Common myeloid progenitor, CD34-positive (primary cell): ENCODE measurements around the gene PNKD.

ENCODE experiments used
- CTCF ChIA-PET: fragments of 350-600 bp; sonication (Branson Sonifier 250); formaldehyde crosslinking; loops from one replicate; lab custom pipeline; 2021; ENCODE audit warnings: antibody characterized with exemption; lab: Charles Lee
- POLR2A ChIA-PET: fragments of 350-600 bp; sonication (Branson Sonifier 250); formaldehyde crosslinking; loops from one replicate; lab custom pipeline; 2021; ENCODE audit warnings: antibody characterized with exemption; lab: Charles Lee
- DNase-seq, 3 donors: peaks; one replicate each; pipeline versions ENCODE4 v3.0.0 to v3.0.0-alpha.2; 2013
- H3K27ac ChIP-seq, 2 experiments: 1 replicate in 1 of 2; 2 replicates in 1 of 2; pipeline ENCODE4 v1.7.0; 2013; ENCODE audit warnings: inconsistent platforms in 2 of 2, low read length in 2 of 2, mild to moderate bottlenecking in 2 of 2, low read depth in 1 of 2, moderate library complexity in 1 of 2; ENCODE audit not compliant: severe bottlenecking in 2 of 2, insufficient read depth in 1 of 2, poor library complexity in 1 of 2
- H3K27me3 ChIP-seq, 5 experiments: replicated peaks in 2 of 5; 1 replicate in 3 of 5; 2 replicates in 2 of 5; pipeline versions ENCODE4 v1.6.1 to v1.7.0; 2013; ENCODE audit warnings: low read length in 4 of 5, mild to moderate bottlenecking in 2 of 5, moderate library complexity in 2 of 5, inconsistent platforms in 1 of 5; ENCODE audit not compliant: insufficient read depth in 5 of 5, control insufficient read depth in 4 of 5
- H3K36me3 ChIP-seq, 4 experiments: 1 replicate in 2 of 4; 2 replicates in 2 of 4; pipeline versions ENCODE4 v1.6.1 to v1.7.0; 2013; ENCODE audit warnings: low read length in 3 of 4, control low read depth in 1 of 4, mild to moderate bottlenecking in 1 of 4; ENCODE audit not compliant: control insufficient read depth in 4 of 4, insufficient read depth in 4 of 4
- H3K4me1 ChIP-seq, 4 experiments: 1 replicate in 3 of 4; 2 replicates in 1 of 4; pipeline versions ENCODE4 v1.6.1 to v1.7.1; 2013; ENCODE audit warnings: low read length in 3 of 4, mild to moderate bottlenecking in 3 of 4, control low read depth in 1 of 4, inconsistent platforms in 1 of 4, moderate library complexity in 1 of 4; ENCODE audit not compliant: control insufficient read depth in 4 of 4, insufficient read depth in 4 of 4; ENCODE audit errors: control extremely low read depth in 1 of 4
- H3K4me3 ChIP-seq, 7 experiments: 1 replicate in 4 of 7; 2 replicates in 3 of 7; pipeline versions ENCODE4 v1.5.1 to v1.7.0; 2013; ENCODE audit warnings: mild to moderate bottlenecking in 7 of 7, low read length in 6 of 7, moderate library complexity in 6 of 7, inconsistent platforms in 2 of 7, low read depth in 2 of 7, control low read depth in 1 of 7; ENCODE audit not compliant: insufficient read depth in 4 of 7, control insufficient read depth in 1 of 7; ENCODE audit errors: extremely low read depth in 1 of 7
- H3K9me3 ChIP-seq, 5 experiments: 1 replicate in 4 of 5; 2 replicates in 1 of 5; pipeline versions ENCODE4 v1.6.1 to v1.7.1; 2013; ENCODE audit warnings: low read length in 4 of 5, mild to moderate bottlenecking in 2 of 5, inconsistent platforms in 1 of 5, low read depth in 1 of 5, moderate library complexity in 1 of 5; ENCODE audit not compliant: control insufficient read depth in 4 of 5, insufficient read depth in 2 of 5; ENCODE audit errors: control extremely low read depth in 1 of 5
- WGBS: methylation state at CpG from one replicate; pipeline ENCODE4 v1.1.5; 2013; ENCODE audit not compliant: insufficient coverage; 5-methylcytosine and 5-hydroxymethylcytosine counted together

Gene PNKD

DNA sequence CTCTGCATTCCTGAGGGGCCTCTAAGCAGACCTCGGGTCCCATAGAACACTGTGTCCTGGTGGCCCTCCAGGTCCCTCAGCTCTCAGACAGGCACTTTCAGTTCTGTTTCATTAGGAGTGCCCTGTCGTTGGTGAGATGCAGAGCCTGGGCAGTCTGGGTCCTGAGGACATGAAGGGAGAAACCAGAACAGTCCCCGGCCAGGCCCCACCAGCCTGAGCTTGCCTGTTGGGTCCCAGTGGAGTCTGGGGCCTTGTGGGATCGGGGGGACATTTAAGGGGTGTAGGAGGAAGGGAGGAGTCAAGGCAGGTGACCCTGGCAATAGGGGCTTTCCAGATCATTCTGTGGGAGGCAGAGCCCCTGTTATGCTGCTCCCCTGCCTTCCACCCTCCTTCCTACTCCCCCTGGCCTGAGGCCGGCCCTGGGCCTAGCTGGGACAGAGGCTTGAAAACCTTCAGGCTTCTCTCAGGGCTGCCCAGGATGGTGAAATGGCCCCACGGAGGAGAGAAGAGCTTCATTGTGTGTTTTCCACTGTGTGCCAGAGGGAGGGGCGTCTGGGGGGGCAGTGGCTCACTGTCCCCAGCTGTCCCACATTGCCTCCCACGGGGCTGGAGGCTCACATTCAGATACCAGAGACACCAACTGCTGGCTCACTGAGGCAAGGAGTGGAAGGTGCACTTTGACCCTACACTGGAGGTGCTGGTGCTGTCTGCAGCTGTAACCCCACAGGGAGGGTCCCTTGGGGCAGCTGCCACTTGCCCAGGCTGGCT, 59.7 kb downstream of the PNKD start:
- DNase-seq: peak in 2 of 3 donors; percentile 53 to 61
- H3K9me3 ChIP-seq: no peaks in the 10 kb centered on the region
- ChIA-PET CTCF (interaction anchor here (0.9 to 22.5 kb wide), 9 partner anchors 8 to 65 kb away, joined by 3 to 340 read pairs (median 4); partner anchors contain the start of genes AAMP, CATIP and PNKD), POLR2A (interaction anchor here (0.8 to 1.5 kb wide), 3 partner anchors 14 to 131 kb away, joined by 3 to 4 read pairs (median 4); no protein-coding TSS in a partner anchor)
- WGBS: 59% methylated on average over 6 of the region's 8 CpGs
- H3K36me3 ChIP-seq: peaks cover 0 to 25% (median 0%) of the 10 kb centered on the region in 4 experiments
- H3K4me3 ChIP-seq: peak overlapping the region in 2 of 7 experiments; percentile 28 to 50
- no peaks in the 10 kb centered on the region for H3K27me3 ChIP-seq
- H3K27ac ChIP-seq: peak overlapping the region; percentile 61 to 83
- H3K4me1 ChIP-seq: peaks cover 22 to 97% (median 95%) of the 10 kb centered on the region in 4 experiments

DNA sequence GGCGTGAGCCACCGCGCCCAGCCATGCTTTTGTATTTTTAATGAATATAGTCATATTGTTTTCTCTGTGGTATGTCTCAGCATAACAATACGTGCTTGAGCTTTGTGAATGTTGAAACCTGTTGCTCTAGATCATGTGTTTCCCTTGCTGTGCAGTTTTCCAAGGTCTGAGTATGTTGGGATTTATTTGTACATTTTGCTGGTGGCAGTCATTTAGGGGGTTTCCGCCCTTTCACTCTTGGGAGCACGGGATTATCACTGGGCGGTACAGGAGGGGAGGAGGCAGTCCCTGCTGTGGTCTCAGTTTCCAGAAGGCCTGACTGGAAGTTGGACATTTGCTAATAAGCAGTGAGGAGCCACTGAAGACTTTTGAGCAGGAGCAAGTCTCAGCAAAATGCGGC, 61.4 kb downstream of the PNKD start:
- ChIA-PET POLR2A (interaction anchor here (1.1 kb wide), 1 partner anchor 25 kb away, joined by 3 read pairs; the partner anchor contains the start of gene CATIP), CTCF (interaction anchor here (2.1 to 22.5 kb wide), 5 partner anchors 10 to 40 kb away, joined by 5 to 340 read pairs (median 27); partner anchors contain the start of genes CATIP and TMBIM1)
- Histone ChIP-seq H3K27ac (peak overlapping the region; percentile 90 to 92), H3K4me1 (peaks cover 18 to 86% (median 79%) of the 10 kb centered on the region in 4 experiments), H3K27me3 (no peaks in the 10 kb centered on the region), H3K9me3 (no peaks in the 10 kb centered on the region), H3K4me3 (peak overlapping the region in 3 of 7 experiments; percentile 72 to 80 (median 73)), H3K36me3 (peaks cover 0 to 17% (median 0%) of the 10 kb centered on the region in 4 experiments)
- 75% methylated on average over 5 of the region's 8 CpGs for WGBS
- no peak for DNase-seq

DNA sequence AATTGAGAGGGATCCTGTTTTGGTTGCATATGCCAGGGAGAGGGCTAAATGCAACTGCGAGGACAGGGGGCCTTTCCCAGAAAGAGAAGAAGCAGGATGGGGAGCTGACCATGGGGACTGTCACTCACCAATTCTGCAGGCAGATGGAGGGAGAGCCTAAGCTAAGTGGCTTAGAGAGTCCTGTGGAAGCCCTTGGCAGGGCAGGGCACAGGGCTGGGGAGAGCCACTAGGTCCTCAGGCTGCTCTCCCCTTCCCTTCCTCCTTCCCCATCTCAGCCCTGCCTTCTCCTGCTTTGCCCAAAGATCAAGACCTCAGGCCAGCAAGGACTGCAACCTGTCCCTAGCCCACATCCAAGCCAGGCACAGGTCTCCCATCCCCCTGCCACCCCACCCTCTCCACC, 62.0 kb downstream of the PNKD start:
- Histone ChIP-seq H3K27ac (peak overlapping the region; percentile 90 to 92), H3K4me3 (peak overlapping the region in 6 of 7 experiments; percentile 25 to 80 (median 63)), H3K36me3 (peaks cover 0 to 17% (median under 1%) of the 10 kb centered on the region in 4 experiments), H3K4me1 (peaks cover 18 to 81% (median 74%) of the 10 kb centered on the region in 4 experiments), H3K9me3 (no peaks in the 10 kb centered on the region), H3K27me3 (no peaks in the 10 kb centered on the region)
- POLR2A ChIA-PET: interaction anchor here (0.8 to 1.6 kb wide), 4 partner anchors 10 to 45 kb away, joined by 3 to 7 read pairs (median 6); partner anchors contain the start of genes CATIP and TMBIM1
- peak in 2 of 3 donors; percentile 28 to 38 for DNase-seq
- WGBS: 44% methylated on average over 1 of the region's 1 CpG
- CTCF ChIA-PET: interaction anchor here (2.1 to 22.5 kb wide), 5 partner anchors 11 to 41 kb away, joined by 5 to 340 read pairs (median 27); partner anchors contain the start of genes CATIP and TMBIM1

GRCh38 chr2:218332920-218333645, 62.8 kb downstream of the PNKD start:
- H3K36me3 ChIP-seq: peaks cover 0 to 17% (median 4%) of the 10 kb centered on the region in 4 experiments
- peaks cover 18 to 73% (median 66%) of the 10 kb centered on the region in 4 experiments for H3K4me1 ChIP-seq
- no peaks in the 10 kb centered on the region for H3K9me3 ChIP-seq
- DNase-seq: peak; percentile 79 to 95 (median 93)
- H3K27me3 ChIP-seq: no peaks in the 10 kb centered on the region
- ChIA-PET CTCF (interaction anchor here (0.8 to 22.5 kb wide), 9 partner anchors 10 to 68 kb away, joined by 3 to 340 read pairs (median 5); partner anchors contain the start of genes CATIP and TMBIM1), POLR2A (interaction anchor here (0.8 to 1.7 kb wide), 7 partner anchors 9 to 63 kb away, joined by 3 to 14 read pairs (median 5); partner anchors contain the start of genes CATIP and TMBIM1)
- WGBS: 1% methylated on average over 16 of the region's 16 CpGs
- peak overlapping the region in 6 of 7 experiments; percentile 25 to 80 (median 63) for H3K4me3 ChIP-seq
- H3K27ac ChIP-seq: peak overlapping the region; percentile 90 to 92

DNA sequence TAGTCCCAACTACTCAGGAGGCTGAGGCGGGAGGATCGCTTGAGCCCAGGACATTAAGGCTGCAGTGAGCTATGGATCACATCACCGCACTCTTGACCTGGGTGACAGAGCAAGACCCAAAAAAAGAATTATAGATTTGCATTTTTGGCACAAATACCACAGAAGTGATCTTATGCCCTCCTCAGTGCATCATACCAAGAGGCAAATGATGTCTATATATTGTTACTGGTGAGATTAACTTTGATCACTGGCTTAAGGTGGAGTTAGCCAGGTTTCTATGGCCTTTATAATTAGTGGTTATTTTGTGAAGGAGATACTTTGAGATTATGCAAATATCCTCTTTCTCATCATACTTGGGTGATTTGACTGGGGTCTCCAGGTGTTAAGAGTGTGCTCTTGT, 64.2 kb downstream of the PNKD start:
- H3K4me3 ChIP-seq: no peak overlapping the region
- peaks cover 0 to 12% (median 5%) of the 10 kb centered on the region in 4 experiments for H3K36me3 ChIP-seq
- no peak for DNase-seq
- CTCF ChIA-PET: interaction anchor here (0.7 to 22.5 kb wide), 6 partner anchors 8 to 120 kb away, joined by 3 to 340 read pairs (median 4); partner anchors contain the start of gene CATIP
- WGBS: 100% methylated on average over 2 of the region's 3 CpGs
- H3K27me3 ChIP-seq: no peaks in the 10 kb centered on the region
- H3K9me3 ChIP-seq: no peaks in the 10 kb centered on the region
- POLR2A ChIA-PET: no interaction called here
- H3K4me1 ChIP-seq: peaks cover 18 to 58% (median 52%) of the 10 kb centered on the region in 4 experiments
- peak overlapping the region; percentile 90 to 92 for H3K27ac ChIP-seq

- CTCF ChIA-PET: interaction anchor here (1.0 to 22.5 kb wide), 5 partner anchors 10 to 33 kb away, joined by 3 to 340 read pairs (median 5); partner anchors contain the start of gene CATIP
- H3K4me1 ChIP-seq: peaks cover 0 to 2% (median 0%) of the 10 kb centered on the region in 4 experiments
- 98% methylated on average over 9 of the region's 9 CpGs for WGBS
These were observed 70.3 kb downstream of the PNKD start for GRCh38 chr2:218340656-218341055.

More at GRCh38 chr2:218340656-218341055, 70.3 kb downstream of the PNKD start:
- POLR2A ChIA-PET: no interaction called here
- Histone ChIP-seq H3K27ac (no peak overlapping the region), H3K36me3 (peaks cover 5 to 60% (median 50%) of the 10 kb centered on the region in 4 experiments), H3K4me3 (no peak overlapping the region), H3K9me3 (no peaks in the 10 kb centered on the region), H3K27me3 (no peaks in the 10 kb centered on the region)
- no peak for DNase-seq
